Mononuclear cell (primary cell): Measurements from ENCODE around the gene SLC30A7. TPM values are rescaled to one million over a fixed set of nuclear protein-coding genes. Genes with fewer than 3 reads are reported as not detected.
A peak's percentile ranks its signal among the peaks of the same experiment; 100 is the strongest.
"Not testable (repeated sequence)": the region's sequence is repeated elsewhere in the genome, so short reads cannot be mapped to it uniquely, and the experiment has no call there.

Experiments used
- H3K27me3 ChIP-seq: 2 replicates; pipeline ENCODE4 v1.6.0; 2011; ENCODE audit warnings: low read length, control low read depth; ENCODE audit not compliant: insufficient read depth
- H3K4me1 ChIP-seq: 2 replicates; pipeline ENCODE4 v1.5.1; 2011; ENCODE audit warnings: mild to moderate bottlenecking, low read length, control low read depth; ENCODE audit not compliant: insufficient read depth
- H3K4me3 ChIP-seq: 2 replicates; pipeline ENCODE4 v1.5.1; 2011; ENCODE audit warnings: mild to moderate bottlenecking, low read length, moderate library complexity
- H3K9me3 ChIP-seq: 2 replicates; pipeline ENCODE4 v1.5.1; 2011; ENCODE audit warnings: low read depth, mild to moderate bottlenecking, control low read depth, low read length
- total RNA-seq: library from RNA; depleted of rRNA; stranded (reverse); fragments of >200 nt; gene quantifications from one replicate; pipeline ENCODE4 v1.2.3, GENCODE V29; 2012

The SLC30A7 gene
- total RNA-seq, 1 donor: 34.9 TPM

DNA sequence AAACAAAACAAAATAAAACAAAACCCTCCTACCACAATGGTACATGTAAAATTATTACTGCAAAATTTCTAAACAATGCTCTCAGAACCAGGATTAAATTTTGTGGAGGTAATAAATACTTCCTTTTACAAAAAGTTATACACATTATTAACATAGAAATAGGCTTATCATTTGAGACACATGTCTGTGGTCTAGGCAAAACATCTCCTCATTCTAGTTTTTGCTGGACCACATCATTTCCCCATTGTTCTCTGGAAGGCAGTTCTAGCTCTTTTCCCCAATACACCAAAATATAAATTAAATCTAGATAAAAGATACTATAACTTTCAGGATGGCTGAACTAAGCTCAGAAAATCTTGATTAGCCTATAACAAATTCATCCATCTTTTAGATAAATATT, 19.6 kb upstream of the SLC30A7 start:
- no peaks in the 10 kb centered on the region for H3K4me1 ChIP-seq
- no peaks in the 10 kb centered on the region for H3K9me3 ChIP-seq
- no peak overlapping the region for H3K4me3 ChIP-seq
- H3K27me3 ChIP-seq: no peaks in the 10 kb centered on the region

DNA sequence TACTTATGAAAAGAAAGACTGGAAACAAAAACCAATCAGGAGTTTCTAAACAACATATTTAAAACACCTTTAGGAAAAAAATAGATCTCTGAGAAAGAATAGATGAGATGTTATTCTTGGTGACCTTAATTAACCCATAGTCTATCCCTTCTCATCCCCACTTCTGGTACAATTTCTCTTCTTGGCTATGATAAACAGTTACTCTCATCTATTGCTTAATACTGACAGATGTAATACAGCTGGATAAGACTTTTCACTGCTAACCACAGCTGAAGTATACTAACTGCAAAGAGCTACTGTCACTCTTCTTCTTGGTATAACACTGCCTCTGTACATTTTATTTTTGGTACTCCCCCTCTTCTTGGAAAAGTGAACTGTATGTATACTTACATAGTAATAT, 16.5 kb upstream of the SLC30A7 start:
- H3K4me3 ChIP-seq: no peak overlapping the region
- peaks cover 8% of the 10 kb centered on the region for H3K4me1 ChIP-seq
- no peaks in the 10 kb centered on the region for H3K27me3 ChIP-seq
- H3K9me3 ChIP-seq: no peaks in the 10 kb centered on the region

DNA sequence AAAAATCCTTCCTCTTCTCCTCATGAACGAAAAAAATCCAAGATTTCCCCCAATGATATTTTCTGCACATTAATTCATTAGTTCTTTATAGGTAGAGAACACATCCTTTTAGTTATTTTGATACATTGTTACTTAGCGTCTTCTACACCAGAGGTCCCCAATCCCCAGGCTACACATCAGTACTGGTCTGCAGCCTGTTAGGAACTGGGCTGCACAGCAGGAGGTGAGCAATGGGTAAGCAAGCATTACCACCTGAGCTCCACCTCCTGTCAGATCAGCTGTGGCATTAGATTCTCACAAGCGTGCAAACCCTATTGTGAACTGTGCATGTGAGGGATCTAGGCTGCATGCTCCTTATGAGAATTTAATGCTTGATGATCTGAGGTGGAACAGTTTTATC, 14.2 kb upstream of the SLC30A7 start:
- Histone ChIP-seq H3K4me3 (no peak overlapping the region), H3K4me1 (peaks cover 8% of the 10 kb centered on the region), H3K9me3 (no peaks in the 10 kb centered on the region), H3K27me3 (no peaks in the 10 kb centered on the region)

- Histone ChIP-seq H3K9me3 (no peaks in the 10 kb centered on the region), H3K4me1 (peaks cover 8% of the 10 kb centered on the region), H3K27me3 (no peaks in the 10 kb centered on the region), H3K4me3 (no peak overlapping the region)
These were observed 13.2 kb upstream of the SLC30A7 start for GRCh38 chr1:100882698-100883097.

DNA sequence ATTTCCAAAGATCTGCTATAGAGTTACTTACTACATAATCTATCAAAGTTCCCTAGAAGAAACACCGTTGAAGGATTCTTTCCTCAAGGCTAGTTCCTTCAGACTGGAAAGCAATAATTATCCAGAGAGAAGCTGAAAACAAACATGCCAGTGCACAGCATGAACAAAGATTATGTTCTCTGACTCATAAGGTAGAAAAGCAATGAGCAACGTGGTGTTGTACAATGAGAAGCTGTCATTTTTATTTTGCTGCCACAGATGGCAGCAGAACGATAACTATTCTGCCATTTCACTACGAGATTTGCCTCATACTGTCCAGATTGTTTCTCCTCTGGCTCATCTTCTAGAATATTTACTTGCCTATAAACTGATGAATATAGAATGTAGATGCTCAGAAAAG, 11.9 kb upstream of the SLC30A7 start:
- no peaks in the 10 kb centered on the region for H3K27me3 ChIP-seq
- no peak overlapping the region for H3K4me3 ChIP-seq
- no peaks in the 10 kb centered on the region for H3K9me3 ChIP-seq
- peaks cover 8% of the 10 kb centered on the region for H3K4me1 ChIP-seq

- not testable (repeated sequence) for H3K4me1 ChIP-seq, H3K4me3 ChIP-seq, H3K27me3 ChIP-seq, H3K9me3 ChIP-seq
These were observed 6.9 kb upstream of the SLC30A7 start for GRCh38 chr1:100889007-100889406.

DNA sequence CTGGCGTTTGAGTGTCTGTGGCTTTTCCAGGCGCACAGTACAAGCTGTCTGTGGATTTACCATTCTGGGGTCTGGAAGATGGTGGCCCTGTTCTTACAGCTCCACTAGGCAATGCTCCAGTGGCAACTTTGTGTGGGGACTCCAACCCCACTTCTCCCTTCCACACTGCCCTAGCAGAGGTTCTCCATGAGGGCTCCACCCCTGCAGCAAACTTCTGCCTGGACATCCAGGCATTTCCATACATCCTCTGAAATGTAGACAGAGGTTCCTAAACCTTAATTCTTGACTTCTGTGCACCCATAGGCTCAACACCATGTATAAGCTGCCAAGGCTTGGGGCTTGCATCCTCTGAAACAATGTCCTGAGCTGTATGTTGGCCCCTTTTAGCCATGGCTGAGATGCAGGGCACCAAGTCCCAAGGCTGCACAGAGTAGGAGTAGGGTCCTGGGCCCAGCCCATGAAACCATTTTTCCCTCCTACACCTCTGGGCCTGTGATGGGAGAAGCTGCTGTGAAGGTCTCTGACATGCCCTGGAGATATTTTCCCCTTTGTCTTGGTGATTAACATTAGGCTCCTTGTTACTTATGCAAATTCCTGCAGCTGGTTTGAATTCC, 5.9 kb upstream of the SLC30A7 start:
- H3K4me1 ChIP-seq, H3K27me3 ChIP-seq, H3K9me3 ChIP-seq, H3K4me3 ChIP-seq: not testable (repeated sequence)

- Histone ChIP-seq H3K4me3 (no peak overlapping the region), H3K27me3 (no peaks in the 10 kb centered on the region), H3K9me3 (no peaks in the 10 kb centered on the region)
These were observed 4.5 kb upstream of the SLC30A7 start for GRCh38 chr1:100891380-100891779.

DNA sequence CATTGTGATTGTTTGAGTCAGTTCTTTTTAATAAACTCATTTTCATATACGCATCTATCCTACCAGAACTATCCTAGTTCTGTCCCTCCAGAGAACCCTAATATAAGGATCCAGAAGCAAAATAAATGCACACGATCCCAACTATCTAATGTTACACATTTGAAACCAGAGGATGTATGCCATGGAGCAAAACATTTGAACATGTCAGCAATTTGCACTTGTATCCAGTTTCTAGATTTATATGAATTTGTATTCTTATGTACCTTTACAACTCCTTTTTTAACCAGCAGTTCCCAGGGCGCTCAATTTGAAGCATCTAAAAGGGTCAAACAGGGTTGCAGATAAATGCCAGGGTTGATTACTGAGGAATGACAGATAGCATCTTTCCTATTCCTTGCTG, 3.3 kb upstream of the SLC30A7 start:
- no peaks in the 10 kb centered on the region for H3K9me3 ChIP-seq
- H3K27me3 ChIP-seq: no peaks in the 10 kb centered on the region
- peaks cover 15% of the 10 kb centered on the region for H3K4me1 ChIP-seq
- H3K4me3 ChIP-seq: no peak overlapping the region

More at GRCh38 chr1:100891380-100891779, 4.5 kb upstream of the SLC30A7 start:
- peaks cover 4% of the 10 kb centered on the region for H3K4me1 ChIP-seq

DNA sequence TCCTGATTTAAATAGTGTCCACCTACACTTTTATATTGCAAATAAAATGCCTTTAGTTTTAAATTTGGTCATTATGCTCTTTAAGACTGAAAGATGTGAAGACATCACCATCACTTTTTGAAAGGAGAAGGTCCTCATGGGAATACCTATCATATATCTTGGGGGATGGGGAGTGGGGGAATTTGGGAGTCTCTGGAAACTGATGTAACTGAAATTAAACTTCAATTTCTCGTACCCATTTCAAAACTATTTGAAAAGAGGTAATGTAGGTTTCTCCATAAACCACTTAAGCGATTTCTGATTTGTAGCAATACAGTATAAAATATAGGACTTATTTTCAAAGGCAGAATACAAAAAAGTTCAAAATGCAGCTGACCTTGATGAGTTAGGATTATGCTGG, 2.2 kb upstream of the SLC30A7 start:
- Histone ChIP-seq H3K4me3 (no peak overlapping the region), H3K4me1 (peaks cover 15% of the 10 kb centered on the region), H3K27me3 (no peaks in the 10 kb centered on the region), H3K9me3 (no peaks in the 10 kb centered on the region)

GRCh38 chr1:100894603-100895539, 1.0 kb upstream of the SLC30A7 start, which contains the start of gene EXTL2:
Gene EXTL2, minus strand, starts transcription at chr1:100894842. Its CDS starts 6,085 bp downstream, at chr1:100888757.
- Histone ChIP-seq H3K4me1 (peaks cover 15% of the 10 kb centered on the region), H3K4me3 (peak within 1 kb of the TSS; percentile 95), H3K9me3 (no peaks in the 10 kb centered on the region), H3K27me3 (no peaks in the 10 kb centered on the region)

DNA sequence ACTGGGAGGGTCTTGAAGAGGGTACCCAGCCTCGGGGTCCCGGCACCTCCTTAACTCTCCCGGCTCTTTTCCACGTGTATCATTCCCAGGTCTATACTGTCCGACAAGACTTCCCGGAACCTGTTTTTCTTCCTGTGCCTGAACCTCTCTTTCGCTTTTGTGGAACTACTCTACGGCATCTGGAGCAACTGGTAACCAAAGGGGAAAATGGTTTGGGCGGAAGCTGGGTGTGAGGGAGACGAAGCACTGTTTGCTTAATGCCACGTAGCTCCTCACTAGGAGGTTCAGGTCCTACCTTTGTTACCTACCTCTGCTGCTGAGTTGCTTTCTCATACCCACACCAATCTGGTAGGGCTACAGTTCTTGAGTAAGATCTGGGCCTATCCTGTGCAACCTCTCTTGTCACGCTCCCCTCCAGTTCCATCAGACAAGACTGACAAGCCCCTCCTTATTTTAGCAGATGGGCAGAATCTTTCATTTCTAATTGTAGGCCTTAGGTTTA, 642 bp downstream of the SLC30A7 start:
- H3K9me3 ChIP-seq: no peaks in the 10 kb centered on the region
- peaks cover 15% of the 10 kb centered on the region for H3K4me1 ChIP-seq
- H3K27me3 ChIP-seq: no peaks in the 10 kb centered on the region
- peak overlapping the region; percentile 95 for H3K4me3 ChIP-seq

DNA sequence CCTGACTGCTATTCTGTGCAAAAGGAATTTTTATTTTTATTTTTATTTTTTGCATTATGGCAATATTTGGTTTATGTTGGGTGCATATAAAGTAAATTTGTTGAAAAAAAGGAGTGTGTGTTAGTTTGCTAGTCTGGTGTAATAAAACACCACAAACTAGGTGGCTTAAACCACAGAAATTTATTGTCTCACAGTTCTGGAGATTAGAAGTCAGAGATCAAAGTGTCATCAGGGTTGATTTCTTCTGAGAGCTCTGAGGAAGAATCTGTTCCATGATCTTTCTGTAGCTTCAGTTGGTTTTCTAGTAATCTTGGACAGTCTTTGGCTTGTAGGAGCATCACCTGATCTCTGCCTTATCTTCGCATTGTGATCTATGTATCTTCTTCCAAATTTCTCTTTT, 6.5 kb downstream of the SLC30A7 start:
- H3K4me3 ChIP-seq: no peak overlapping the region
- H3K27me3 ChIP-seq: no peaks in the 10 kb centered on the region
- peaks cover 1% of the 10 kb centered on the region for H3K4me1 ChIP-seq
- H3K9me3 ChIP-seq: no peaks in the 10 kb centered on the region

DNA sequence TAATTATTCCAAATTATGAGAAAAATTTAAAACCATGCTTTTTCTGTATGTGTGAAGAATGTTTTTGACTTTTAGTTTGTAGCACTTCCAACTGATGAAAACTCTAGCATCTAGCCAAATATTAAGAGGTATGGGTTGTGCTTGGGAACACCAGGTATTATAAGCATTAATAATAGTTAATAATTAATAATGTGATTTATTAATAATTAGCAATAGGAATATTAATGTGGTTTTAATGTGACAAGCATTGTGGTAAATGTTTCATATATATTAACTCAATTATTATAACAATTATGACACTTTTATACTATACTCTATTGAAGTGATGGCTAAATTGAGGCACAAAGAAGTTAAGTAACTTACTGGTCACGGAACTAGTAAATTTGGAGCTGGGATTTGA, 7.9 kb downstream of the SLC30A7 start:
- H3K27me3 ChIP-seq: no peaks in the 10 kb centered on the region
- H3K9me3 ChIP-seq: no peaks in the 10 kb centered on the region
- H3K4me1 ChIP-seq: no peaks in the 10 kb centered on the region
- no peak overlapping the region for H3K4me3 ChIP-seq

DNA sequence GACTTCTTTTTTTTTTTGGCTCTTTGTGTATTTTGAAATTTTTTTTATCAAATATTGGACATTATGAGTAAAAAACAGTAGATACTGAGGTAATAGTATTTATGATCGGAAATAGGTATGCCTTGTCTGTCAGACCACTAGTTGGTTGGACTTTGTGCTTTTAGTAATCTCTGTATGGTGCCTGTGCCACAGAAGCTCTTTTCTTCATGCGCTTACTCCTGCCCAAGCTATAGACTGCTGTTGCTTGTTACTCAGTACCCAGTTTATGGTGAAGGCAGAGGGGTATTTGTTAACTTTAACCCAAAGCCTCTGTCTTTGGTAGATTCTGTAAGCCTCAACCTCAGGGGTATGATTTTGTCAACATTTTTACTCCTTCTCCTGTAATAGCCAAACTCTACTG, 8.6 kb downstream of the SLC30A7 start:
- Histone ChIP-seq H3K4me3 (no peak overlapping the region), H3K4me1 (no peaks in the 10 kb centered on the region), H3K9me3 (no peaks in the 10 kb centered on the region), H3K27me3 (no peaks in the 10 kb centered on the region)
